GM21526 (cell line): ENCODE measurements around the gene PPP2R3A.
"Not testable (repeated sequence)": the region's sequence is repeated elsewhere in the genome, so short reads cannot be mapped to it uniquely, and the experiment has no call there.

Experiments
- ATAC-seq: cut with Tn5 transposase; IDR thresholded peaks from one replicate; pipeline ENCODE4 v1.9.1; 2021; ENCODE audit warnings: moderate library complexity; ENCODE audit not compliant: unreplicated experiment, low FRiP score

PPP2R3A gene

GRCh38 chr3:136142592-136142991 is 177.1 kb downstream of the PPP2R3A start:
- ATAC-seq = no peak

- not testable (repeated sequence) for ATAC-seq
Observed at GRCh38 chr3:136144397-136144796, 178.9 kb downstream of the PPP2R3A start.

- no peak for ATAC-seq
Observed at GRCh38 chr3:136146981-136147729, 181.6 kb downstream of the PPP2R3A start.

GRCh38 chr3:136149667-136150066 is 184.1 kb downstream of the PPP2R3A start:
- ATAC-seq = no peak

GRCh38 chr3:136151219-136151618 is 185.7 kb downstream of the PPP2R3A start:
- no peak for ATAC-seq

- ATAC-seq = no peak
Observed at GRCh38 chr3:136152176-136152843, 186.8 kb downstream of the PPP2R3A start.

GRCh38 chr3:136152963-136153362 is 187.4 kb downstream of the PPP2R3A start:
- ATAC-seq = no peak

GRCh38 chr3:136161516-136161915 is 196.0 kb downstream of the PPP2R3A start:
- ATAC-seq = no peak

- no peak for ATAC-seq
Observed at GRCh38 chr3:136162322-136162721, 196.8 kb downstream of the PPP2R3A start.

- ATAC-seq = not testable (repeated sequence)
Observed at GRCh38 chr3:136163607-136164006, 198.1 kb downstream of the PPP2R3A start.

- no peak for ATAC-seq
Observed at GRCh38 chr3:136166507-136166906, 201.0 kb downstream of the PPP2R3A start.

GRCh38 chr3:136168236-136168635 is 202.7 kb downstream of the PPP2R3A start:
- ATAC-seq = not testable (repeated sequence)

- no peak for ATAC-seq
Observed at GRCh38 chr3:136171097-136171542, 205.6 kb downstream of the PPP2R3A start.

- no peak for ATAC-seq
Observed at GRCh38 chr3:136173939-136174490, 208.5 kb downstream of the PPP2R3A start.

GRCh38 chr3:136177876-136178275 is 212.3 kb downstream of the PPP2R3A start:
- ATAC-seq = no peak

- no peak for ATAC-seq
Observed at GRCh38 chr3:136181741-136182140, 216.2 kb downstream of the PPP2R3A start.

GRCh38 chr3:136184703-136185102 is 219.2 kb downstream of the PPP2R3A start:
- no peak for ATAC-seq

GRCh38 chr3:136186344-136186743 is 220.8 kb downstream of the PPP2R3A start:
- no peak for ATAC-seq

GRCh38 chr3:136186846-136187245 is 221.3 kb downstream of the PPP2R3A start:
- no peak for ATAC-seq

- no peak for ATAC-seq
Observed at GRCh38 chr3:136187868-136188267, 222.3 kb downstream of the PPP2R3A start.

- no peak for ATAC-seq
Observed at GRCh38 chr3:136189043-136189442, 223.5 kb downstream of the PPP2R3A start.
